Endothelial cell (in vitro differentiated cells): ENCODE data around the gene DIP2C. TPM values are rescaled to one million over a fixed set of nuclear protein-coding genes. Genes with fewer than 3 reads are reported as not detected.

ENCODE experiments used
- DNase-seq: peaks from one replicate; pipeline ENCODE4 v3.0.0; 2021; ENCODE audit warnings: low spot score
- H3K27ac Mint-ChIP-seq: one replicate; pipeline ENCODE4 v1.8.0; 2021; ENCODE audit warnings: mixed read lengths, inconsistent platforms; ENCODE audit not compliant: unreplicated experiment
- H3K27me3 Mint-ChIP-seq: one replicate; pipeline ENCODE4 v1.8.0; 2021; ENCODE audit warnings: mild to moderate bottlenecking, moderate library complexity, mixed read lengths, inconsistent platforms; ENCODE audit not compliant: unreplicated experiment
- H3K36me3 Mint-ChIP-seq: one replicate; pipeline ENCODE4 v1.8.0; 2021; ENCODE audit warnings: mild to moderate bottlenecking, low read depth, mixed read lengths, inconsistent platforms; ENCODE audit not compliant: unreplicated experiment
- H3K4me1 Mint-ChIP-seq: one replicate; pipeline ENCODE4 v1.8.0; 2021; ENCODE audit warnings: mild to moderate bottlenecking, mixed read lengths, inconsistent platforms; ENCODE audit not compliant: unreplicated experiment
- H3K4me3 Mint-ChIP-seq: one replicate; pipeline ENCODE4 v1.8.0; 2021; ENCODE audit warnings: mild to moderate bottlenecking, mixed read lengths, inconsistent platforms; ENCODE audit not compliant: unreplicated experiment
- H3K9me3 Mint-ChIP-seq: one replicate; pipeline ENCODE4 v1.8.0; 2021; ENCODE audit warnings: mixed read lengths, inconsistent platforms; ENCODE audit not compliant: unreplicated experiment
- total RNA-seq: library from RNA; stranded (reverse); fragmentation: NEBNext Ultra II Directional; extraction: Animal tissue kit (Norgen Biotek cat#: 25700); gene quantifications from one replicate; pipeline ENCODE4 v1.2.1, GENCODE V29; 2021; ENCODE audit not compliant: unreplicated experiment
- TF ChIP-seq, protein P1 (sequence below): fragments of 200-600 bp; sonication (generic); IDR thresholded peaks from one replicate; pipeline ENCODE4 v1.5.0; 2021; ENCODE audit warnings: antibody characterized with exemption; ENCODE audit not compliant: unreplicated experiment

DIP2C gene
- total RNA-seq, 1 donor from 2014 or later = 13.1 TPM

- H3K9me3 Mint-ChIP-seq = no peaks in the 10 kb centered on the region
- no peak overlapping the region for H3K4me3 Mint-ChIP-seq
- H3K4me1 Mint-ChIP-seq = peaks cover 10% of the 10 kb centered on the region
- H3K36me3 Mint-ChIP-seq = peaks cover 3% of the 10 kb centered on the region
- peaks cover 8% of the 10 kb centered on the region for H3K27me3 Mint-ChIP-seq
- no peak overlapping the region for H3K27ac Mint-ChIP-seq
- DNase-seq = no peak
- TF ChIP-seq, protein P1, sequence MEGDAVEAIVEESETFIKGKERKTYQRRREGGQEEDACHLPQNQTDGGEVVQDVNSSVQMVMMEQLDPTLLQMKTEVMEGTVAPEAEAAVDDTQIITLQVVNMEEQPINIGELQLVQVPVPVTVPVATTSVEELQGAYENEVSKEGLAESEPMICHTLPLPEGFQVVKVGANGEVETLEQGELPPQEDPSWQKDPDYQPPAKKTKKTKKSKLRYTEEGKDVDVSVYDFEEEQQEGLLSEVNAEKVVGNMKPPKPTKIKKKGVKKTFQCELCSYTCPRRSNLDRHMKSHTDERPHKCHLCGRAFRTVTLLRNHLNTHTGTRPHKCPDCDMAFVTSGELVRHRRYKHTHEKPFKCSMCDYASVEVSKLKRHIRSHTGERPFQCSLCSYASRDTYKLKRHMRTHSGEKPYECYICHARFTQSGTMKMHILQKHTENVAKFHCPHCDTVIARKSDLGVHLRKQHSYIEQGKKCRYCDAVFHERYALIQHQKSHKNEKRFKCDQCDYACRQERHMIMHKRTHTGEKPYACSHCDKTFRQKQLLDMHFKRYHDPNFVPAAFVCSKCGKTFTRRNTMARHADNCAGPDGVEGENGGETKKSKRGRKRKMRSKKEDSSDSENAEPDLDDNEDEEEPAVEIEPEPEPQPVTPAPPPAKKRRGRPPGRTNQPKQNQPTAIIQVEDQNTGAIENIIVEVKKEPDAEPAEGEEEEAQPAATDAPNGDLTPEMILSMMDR = no peak
Measured at GRCh38 chr10:530717-531116, 158.8 kb downstream of the DIP2C start.

- H3K4me1 Mint-ChIP-seq = peaks cover 7% of the 10 kb centered on the region
- TF ChIP-seq, protein P1 = no peak
- DNase-seq = no peak
- peaks cover 3% of the 10 kb centered on the region for H3K36me3 Mint-ChIP-seq
- peaks cover 4% of the 10 kb centered on the region for H3K27me3 Mint-ChIP-seq
- no peak overlapping the region for H3K4me3 Mint-ChIP-seq
- H3K9me3 Mint-ChIP-seq = no peaks in the 10 kb centered on the region
- no peak overlapping the region for H3K27ac Mint-ChIP-seq
Measured at GRCh38 chr10:529468-530230, 159.8 kb downstream of the DIP2C start.

DNA sequence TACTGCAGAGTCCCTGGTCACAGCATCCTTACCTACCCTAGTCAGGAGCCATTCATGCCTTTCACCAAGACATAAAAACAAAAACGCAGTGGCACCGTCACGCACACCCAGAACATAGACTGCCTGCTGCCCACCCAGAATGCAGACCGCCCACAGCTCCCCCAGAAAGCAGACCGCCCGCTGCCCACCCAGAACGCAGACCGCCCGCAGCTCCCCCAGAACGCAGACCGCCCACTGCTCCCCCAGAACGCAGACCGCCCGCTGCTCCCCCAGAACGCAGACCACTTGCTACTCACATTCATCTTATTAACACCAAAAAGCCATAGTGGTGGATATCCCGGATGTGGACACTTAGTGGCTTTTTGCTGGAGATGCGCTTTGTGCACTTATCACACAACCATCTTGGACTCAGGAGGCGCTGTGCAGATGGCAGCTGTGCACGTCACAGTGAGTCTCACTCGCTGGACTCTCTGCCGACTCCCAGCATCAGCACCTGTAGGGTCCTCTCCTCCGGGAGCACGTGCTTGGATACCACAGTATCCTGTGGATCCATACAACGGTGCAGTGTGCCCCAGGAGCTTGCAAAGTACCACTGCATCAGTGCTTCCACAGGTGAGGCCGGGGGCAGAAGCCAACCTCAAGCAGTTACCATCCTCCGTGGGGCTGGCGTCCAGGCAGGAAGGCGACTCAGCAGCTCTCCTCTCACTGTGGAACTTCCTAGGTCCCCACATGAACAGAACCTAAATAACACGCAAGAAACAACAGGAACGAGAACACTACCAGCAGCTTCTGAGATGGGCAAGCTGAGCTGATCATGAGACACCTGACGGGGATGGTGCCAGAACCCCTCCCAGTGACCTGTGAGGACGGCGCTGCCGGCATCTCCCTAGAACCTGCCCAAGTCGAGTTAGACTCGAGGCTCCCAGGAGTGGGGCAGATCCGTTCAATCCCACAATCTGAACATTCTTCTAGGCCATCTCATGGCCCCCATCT lies 161.0 kb downstream of the DIP2C start:
- TF ChIP-seq, protein P1 = no peak
- Mint-ChIP-seq H3K4me3 (no peak overlapping the region), H3K36me3 (peaks cover 3% of the 10 kb centered on the region), H3K4me1 (no peaks in the 10 kb centered on the region), H3K27ac (no peak overlapping the region), H3K27me3 (peaks cover 4% of the 10 kb centered on the region), H3K9me3 (no peaks in the 10 kb centered on the region)
- DNase-seq = no peak

DNA sequence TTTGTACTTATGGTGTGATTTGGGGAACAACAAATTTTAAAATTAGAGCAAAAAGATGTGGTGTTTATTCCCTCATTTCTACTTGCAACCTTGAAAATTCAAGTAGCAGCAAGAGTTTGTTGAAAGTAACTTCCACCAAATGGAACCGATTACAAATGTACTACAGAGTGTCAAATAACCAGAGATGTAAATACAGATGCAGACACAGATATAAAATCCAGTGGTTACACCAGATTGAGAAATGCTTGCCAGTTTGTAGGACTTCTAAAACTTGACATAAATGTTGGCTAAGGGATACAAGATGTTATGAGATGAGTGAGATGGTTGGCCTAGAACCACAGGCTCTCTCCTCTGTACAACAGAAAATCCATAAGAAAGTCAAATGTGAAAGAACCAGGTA lies 162.1 kb downstream of the DIP2C start:
- no peaks in the 10 kb centered on the region for H3K4me1 Mint-ChIP-seq
- H3K27ac Mint-ChIP-seq = no peak overlapping the region
- no peak for DNase-seq
- peaks cover 3% of the 10 kb centered on the region for H3K36me3 Mint-ChIP-seq
- no peaks in the 10 kb centered on the region for H3K9me3 Mint-ChIP-seq
- TF ChIP-seq, protein P1 = no peak
- peaks cover 3% of the 10 kb centered on the region for H3K27me3 Mint-ChIP-seq
- no peak overlapping the region for H3K4me3 Mint-ChIP-seq
